GM20000 (cell line): ENCODE data around the gene CYSTM1.

Experiments
- DNase-seq: peaks from one replicate; pipeline ENCODE4 v3.0.0; 2012; ENCODE audit warnings: low spot score
- CTCF ChIP-seq: IDR thresholded peaks from 2 replicates; pipeline ENCODE4 v1.5.1; 2012; ENCODE audit warnings: mild to moderate bottlenecking, control low read depth; ENCODE audit errors: extremely low read depth, missing control alignments

The CYSTM1 gene

GRCh38 chr5:140133514-140134167 is 41.3 kb upstream of the CYSTM1 start:
- no peak for TF ChIP-seq CTCF
- DNase-seq, result no peak

GRCh38 chr5:140134277-140134935 is 40.6 kb upstream of the CYSTM1 start:
- no peak for DNase-seq
- no peak for TF ChIP-seq CTCF

- DNase-seq, result no peak
These were observed 39.9 kb upstream of the CYSTM1 start for GRCh38 chr5:140135127-140135526.

GRCh38 chr5:140136624-140137023 is 38.4 kb upstream of the CYSTM1 start:
- no peak for TF ChIP-seq CTCF
- no peak for DNase-seq

More at GRCh38 chr5:140135127-140135526, 39.9 kb upstream of the CYSTM1 start:
- no peak for TF ChIP-seq CTCF

DNA sequence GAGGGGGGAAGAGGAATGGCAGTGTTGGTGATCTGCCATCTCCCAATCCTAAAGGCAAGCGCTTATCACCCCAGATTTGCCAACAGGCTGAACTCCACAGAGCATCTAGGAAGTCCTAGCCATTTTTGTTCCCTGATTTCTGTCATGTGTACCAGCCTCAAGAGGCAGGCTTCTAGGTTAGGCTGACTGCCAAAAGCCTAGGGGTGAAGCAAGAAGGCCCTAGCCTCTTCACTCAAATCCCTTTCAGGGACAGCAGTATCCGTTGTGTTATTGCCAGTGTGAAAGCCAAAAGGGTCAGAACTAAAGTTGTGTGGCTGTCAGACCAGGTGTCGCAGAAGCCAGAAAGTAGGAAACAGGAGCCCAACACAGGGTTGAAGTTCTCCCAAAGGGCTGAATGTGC is 34.6 kb upstream of the CYSTM1 start:
- DNase-seq, result no peak
- no peak for TF ChIP-seq CTCF

DNA sequence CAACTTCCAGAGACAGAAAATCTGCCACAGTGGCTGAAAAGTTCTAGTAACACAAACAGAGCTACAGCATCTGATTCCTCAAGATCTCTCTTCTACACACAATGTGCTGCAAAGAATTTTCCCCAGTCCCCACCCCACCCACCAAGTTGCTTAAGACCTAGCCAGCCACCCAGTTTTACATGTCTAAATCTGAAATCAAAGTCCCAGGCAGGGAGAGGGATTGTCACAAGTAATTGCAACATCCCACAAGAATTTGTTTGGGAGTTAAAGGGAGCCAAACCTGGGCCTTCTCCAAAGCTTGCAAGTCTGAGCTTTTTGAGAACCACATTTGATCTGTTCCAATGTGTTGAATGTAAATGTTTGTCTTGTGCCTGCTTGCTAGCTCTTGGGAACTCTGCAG is 33.7 kb upstream of the CYSTM1 start:
- no peak for DNase-seq
- TF ChIP-seq CTCF, result no peak

- no peak for DNase-seq
- no peak for TF ChIP-seq CTCF
These were observed 32.7 kb upstream of the CYSTM1 start for GRCh38 chr5:140142246-140142645.
